Measurements from ENCODE around the gene PDLIM5. TPM values are rescaled to one million over a fixed set of nuclear protein-coding genes. Genes with fewer than 3 reads are reported as not detected.

Gene PDLIM5
- total RNA-seq, 4 donors from 2014 or later: 90.8 to 169 (median 121) TPM

- no peak for TF ChIP-seq CTCF (IDR thresholded peaks at IDR 0.05; ENCODE audit: low read depth)
These were observed 190.2 kb downstream of the PDLIM5 start for GRCh38 chr4:94641702-94642560.

GRCh38 chr4:94642561-94642866, 190.8 kb downstream of the PDLIM5 start:
- no peak for TF ChIP-seq CTCF (IDR thresholded peaks at IDR 0.05; ENCODE audit: low read depth)

GRCh38 chr4:94648699-94649098, 197.0 kb downstream of the PDLIM5 start:
- TF ChIP-seq CTCF (IDR thresholded peaks at IDR 0.05; ENCODE audit: low read depth): no peak

- no peak for TF ChIP-seq CTCF (IDR thresholded peaks at IDR 0.05; ENCODE audit: low read depth)
These were observed 197.8 kb downstream of the PDLIM5 start for GRCh38 chr4:94649381-94650133.

GRCh38 chr4:94650134-94650495, 198.4 kb downstream of the PDLIM5 start:
- TF ChIP-seq CTCF (IDR thresholded peaks at IDR 0.05; ENCODE audit: low read depth): no peak

DNA sequence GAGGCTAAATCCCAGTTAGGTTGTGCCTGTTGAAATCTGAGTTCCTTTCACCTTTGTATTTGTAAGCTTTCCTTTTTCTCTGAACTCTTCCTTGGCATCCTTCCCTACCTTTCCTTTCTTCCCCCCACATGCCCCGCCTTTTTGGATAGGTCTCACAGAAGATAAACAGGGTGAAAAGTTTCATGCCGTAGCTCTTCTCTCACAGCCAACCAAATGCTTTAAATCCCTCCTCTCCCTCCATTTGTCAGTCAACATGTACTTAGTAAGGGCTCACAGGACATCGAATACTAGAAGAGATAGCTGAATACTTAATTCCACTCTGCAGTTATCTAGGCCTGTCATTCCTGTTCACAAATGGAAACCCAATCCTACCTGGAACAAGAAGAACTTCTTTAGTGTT, 198.9 kb downstream of the PDLIM5 start:
- no peak for TF ChIP-seq CTCF (IDR thresholded peaks at IDR 0.05; ENCODE audit: low read depth)

DNA sequence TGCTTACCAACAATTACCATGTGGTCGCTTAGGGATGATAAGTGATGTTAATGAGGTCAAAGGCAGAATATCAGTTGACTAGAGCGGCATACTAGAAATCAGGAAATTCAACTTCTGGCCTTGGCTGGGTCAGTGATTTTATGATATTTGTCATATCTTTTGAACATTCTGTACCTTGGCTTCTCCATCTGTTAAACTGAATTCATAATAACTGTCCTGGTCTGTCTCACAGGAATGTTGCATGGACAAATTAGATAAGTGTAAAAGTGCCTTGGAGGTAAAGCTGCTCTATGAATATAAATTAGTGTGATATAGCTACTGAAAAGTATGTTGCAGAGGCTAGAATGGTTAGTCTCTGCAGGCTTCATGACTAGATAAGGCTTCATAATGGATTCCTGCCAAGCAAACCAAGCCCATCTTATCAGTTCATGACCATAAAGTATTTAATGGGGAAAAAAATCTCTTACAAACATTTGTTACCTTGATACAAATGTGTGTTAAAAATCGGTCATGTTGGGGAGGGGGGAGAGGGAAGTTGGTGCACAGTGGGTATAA, 201.4 kb downstream of the PDLIM5 start:
- TF ChIP-seq CTCF (IDR thresholded peaks at IDR 0.05; ENCODE audit: low read depth): no peak
